ENCODE measurements around the gene CHD5. TPM values are rescaled to one million over a fixed set of nuclear protein-coding genes. Genes with fewer than 3 reads are reported as not detected.

CHD5 gene
- total and polyA plus RNA-seq, 2 of the 13 experiments (the other 11 are each of a cell fraction or from before 2014, with no cell fraction given) = 0.02 to 0.21 TPM

DNA sequence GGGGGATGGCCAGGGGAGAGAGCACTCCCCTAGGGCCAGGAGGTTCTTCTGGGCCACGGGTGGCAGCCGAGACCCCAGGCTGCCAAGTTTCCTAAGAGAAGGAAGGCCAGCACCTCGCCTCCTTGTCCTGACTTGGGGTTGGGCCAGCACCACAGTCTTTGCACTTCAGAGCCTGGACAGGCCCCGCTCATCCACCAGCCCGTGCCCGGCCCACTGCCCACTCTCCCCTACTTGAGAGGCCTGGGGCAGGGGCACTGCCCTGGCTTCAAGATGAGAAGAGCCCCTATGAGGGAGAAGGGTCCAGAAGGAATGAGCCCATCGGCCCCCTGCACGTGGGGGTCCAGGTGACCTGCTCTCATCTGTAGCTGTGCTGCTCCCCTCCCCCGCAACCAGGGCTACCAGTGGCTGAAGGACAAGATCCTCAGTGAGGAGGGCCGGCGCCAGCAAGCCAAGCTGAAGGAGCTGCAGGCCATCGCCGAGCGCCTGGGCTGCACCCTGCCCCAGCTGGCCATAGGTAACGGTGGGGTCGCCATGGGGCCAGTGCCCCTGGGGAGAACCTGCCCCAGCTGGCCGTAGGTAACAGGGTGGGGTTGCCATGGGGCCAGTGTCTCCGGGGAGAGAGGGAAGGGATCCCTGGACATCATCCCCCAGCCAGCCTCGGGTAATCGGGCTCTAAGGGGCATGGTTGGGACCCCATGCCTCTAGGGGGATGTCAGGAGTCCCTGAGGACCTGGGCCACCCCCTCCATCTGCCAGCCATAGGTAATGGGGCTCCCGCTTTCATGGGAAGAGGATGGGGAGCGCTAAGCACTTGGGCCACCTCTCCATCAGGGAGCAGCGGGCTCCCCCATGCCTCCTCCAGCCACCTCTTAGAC is 83.6 kb downstream of the CHD5 start:
- no peaks in the 10 kb centered on the region for H3K4me1 ChIP-seq (ENCODE audit: insufficient read depth, low read length)
- no peak overlapping the region for H3K4me2 ChIP-seq (ENCODE audit: low read depth, low read length)
- H3K36me3 ChIP-seq (replicated peaks in 1 of 2; ENCODE audit: control insufficient read depth in 1 of 2, insufficient read depth in 2 of 2, low read length in 2 of 2) = no peaks in the 10 kb centered on the region
- no peak overlapping the region for H2AFZ ChIP-seq (ENCODE audit: low read length)
- H3K79me2 ChIP-seq (ENCODE audit: insufficient read depth, low read length) = no peaks in the 10 kb centered on the region
- H3K9me3 ChIP-seq (ENCODE audit: low read length) = no peaks in the 10 kb centered on the region
- H3K4me3 ChIP-seq (replicated peaks in 1 of 3; ENCODE audit: insufficient read depth in 1 of 3, low read depth in 2 of 3, low read length in 3 of 3) = no peak overlapping the region
- DNase-seq (ENCODE audit: low spot score) = no peak
- H3K9ac ChIP-seq (ENCODE audit: insufficient read depth, low read depth, low read length) = no peak overlapping the region
- peaks cover 2 to 13% of the 10 kb centered on the region in 2 experiments; a peak in 3 of 5 replicates for H3K27me3 ChIP-seq (ENCODE audit: control insufficient read depth in 1 of 2, insufficient read depth in 2 of 2, low read length in 2 of 2)
- WGBS (ENCODE audit: low lambda C conversion rate) = 83% methylated on average over 13 of the region's 23 CpGs
- FAIRE-seq = no peak
- BruUV-seq (replicated peaks) = no TSS peak
- POLR2A ChIA-PET = no interaction called here
- TF ChIP-seq MXD4 (CRISPR knock-in tag; IDR thresholded peaks at IDR 0.05) (no peak), FOXA1 (IDR thresholded peaks at IDR 0.05) (no peak), FOXA1 (CRISPR knock-in tag; IDR thresholded peaks at IDR 0.05) (no peak)
- CTCF ChIA-PET (ENCODE audit: low intra/inter-chr PET ratio, low total read pairs) = no interaction called here
- intact Hi-C loops (cut with micrococcal nuclease; ENCODE audit: unreplicated experiment) = no loop called here
- no peaks in the 10 kb centered on the region for H4K20me1 ChIP-seq (ENCODE audit: insufficient read depth, low read length)
- no peak for ATAC-seq
- in situ Hi-C loops (cut with HindIII; ENCODE audit: extremely low pct_ligation_motif_present, low pct_unique_long_range_greater_than_20kb) = no loop called here
- H3K27ac ChIP-seq (ENCODE audit: extremely low read length, insufficient read depth, low read length) = no peak overlapping the region

DNA sequence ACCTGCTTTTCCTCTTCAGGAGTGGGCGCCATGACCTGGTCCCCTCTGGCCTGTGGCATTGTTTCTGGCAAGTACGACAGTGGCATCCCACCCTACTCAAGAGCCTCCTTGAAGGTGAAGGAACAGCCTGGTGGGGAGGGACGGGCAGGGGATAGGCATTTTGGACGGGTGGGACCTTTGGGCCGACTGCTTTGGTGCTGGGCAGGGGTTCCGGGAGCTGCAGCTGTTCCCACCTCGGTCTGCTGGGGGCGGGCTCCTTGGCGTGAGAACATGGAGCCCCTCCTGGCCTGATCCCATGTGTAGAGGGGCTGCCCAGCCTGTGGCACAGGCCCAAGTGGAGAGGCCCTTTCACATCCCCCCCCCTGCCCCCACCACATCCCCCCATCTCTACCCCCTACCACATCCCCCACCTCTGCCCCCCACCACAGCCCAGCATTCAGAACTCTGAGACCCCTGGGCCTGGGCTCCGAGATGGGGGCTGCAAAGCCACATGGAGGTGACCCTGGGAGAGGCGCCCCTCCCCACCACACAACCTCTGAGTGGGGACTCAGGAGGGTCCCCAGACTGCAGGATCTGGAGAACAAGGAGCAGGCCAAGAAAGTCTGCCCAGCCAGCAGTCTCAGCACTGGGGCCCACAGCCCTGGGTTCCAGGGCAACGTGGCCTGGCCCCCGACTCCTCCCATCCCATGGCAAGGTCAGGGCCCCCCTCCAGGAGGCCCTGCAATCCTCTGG is 84.4 kb downstream of the CHD5 start:
- WGBS (ENCODE audit: low lambda C conversion rate) = 83% methylated on average over 2 of the region's 13 CpGs
- Histone ChIP-seq H3K4me1 (ENCODE audit: insufficient read depth, low read length) (no peaks in the 10 kb centered on the region), H3K79me2 (ENCODE audit: insufficient read depth, low read length) (no peaks in the 10 kb centered on the region), H3K4me2 (ENCODE audit: low read depth, low read length) (no peak overlapping the region), H3K9me3 (ENCODE audit: low read length) (no peaks in the 10 kb centered on the region), H3K36me3 (replicated peaks in 1 of 2; ENCODE audit: control insufficient read depth in 1 of 2, insufficient read depth in 2 of 2, low read length in 2 of 2) (no peaks in the 10 kb centered on the region), H3K27me3 (ENCODE audit: control insufficient read depth in 1 of 2, insufficient read depth in 2 of 2, low read length in 2 of 2) (peaks cover 0 to 6% of the 10 kb centered on the region in 2 experiments; a peak in 1 of 5 replicates), H2AFZ (ENCODE audit: low read length) (no peak overlapping the region), H4K20me1 (ENCODE audit: insufficient read depth, low read length) (no peaks in the 10 kb centered on the region), H3K9ac (ENCODE audit: insufficient read depth, low read depth, low read length) (no peak overlapping the region), H3K4me3 (replicated peaks in 1 of 3; ENCODE audit: insufficient read depth in 1 of 3, low read depth in 2 of 3, low read length in 3 of 3) (no peak overlapping the region), H3K27ac (ENCODE audit: extremely low read length, insufficient read depth, low read length) (no peak overlapping the region)
- ChIA-PET CTCF (ENCODE audit: low intra/inter-chr PET ratio, low total read pairs) (no interaction called here), POLR2A (no interaction called here)
- in situ Hi-C loops (cut with HindIII; ENCODE audit: extremely low pct_ligation_motif_present, low pct_unique_long_range_greater_than_20kb) (no loop called here), intact Hi-C loops (cut with micrococcal nuclease; ENCODE audit: unreplicated experiment) (no loop called here)
- no peak for DNase-seq (ENCODE audit: low spot score)
- ATAC-seq = no peak
- FAIRE-seq = no peak
- BruUV-seq (replicated peaks) = no TSS peak
- TF ChIP-seq, protein P1, sequence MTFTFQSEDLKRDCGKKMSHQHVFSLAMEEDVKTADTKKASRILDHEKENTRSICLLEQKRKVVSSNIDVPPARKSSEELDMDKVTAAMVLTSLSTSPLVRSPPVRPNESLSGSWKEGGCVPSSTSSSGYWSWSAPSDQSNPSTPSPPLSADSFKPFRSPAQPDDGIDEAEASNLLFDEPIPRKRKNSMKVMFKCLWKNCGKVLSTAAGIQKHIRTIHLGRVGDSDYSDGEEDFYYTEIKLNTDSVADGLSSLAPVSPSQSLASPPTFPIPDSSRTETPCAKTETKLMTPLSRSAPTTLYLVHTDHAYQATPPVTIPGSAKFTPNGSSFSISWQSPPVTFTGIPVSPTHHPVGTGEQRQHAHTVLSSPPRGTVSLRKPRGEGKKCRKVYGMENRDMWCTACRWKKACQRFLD (CRISPR knock-in tag; IDR thresholded peaks at IDR 0.05; ENCODE audit: borderline replicate concordance) = no peak
- TF ChIP-seq SP1 (IDR thresholded peaks at IDR 0.05) = no peak
- no peak for TF ChIP-seq SP1 (CRISPR knock-in tag; IDR thresholded peaks at IDR 0.05)
- TF ChIP-seq, protein P2, sequence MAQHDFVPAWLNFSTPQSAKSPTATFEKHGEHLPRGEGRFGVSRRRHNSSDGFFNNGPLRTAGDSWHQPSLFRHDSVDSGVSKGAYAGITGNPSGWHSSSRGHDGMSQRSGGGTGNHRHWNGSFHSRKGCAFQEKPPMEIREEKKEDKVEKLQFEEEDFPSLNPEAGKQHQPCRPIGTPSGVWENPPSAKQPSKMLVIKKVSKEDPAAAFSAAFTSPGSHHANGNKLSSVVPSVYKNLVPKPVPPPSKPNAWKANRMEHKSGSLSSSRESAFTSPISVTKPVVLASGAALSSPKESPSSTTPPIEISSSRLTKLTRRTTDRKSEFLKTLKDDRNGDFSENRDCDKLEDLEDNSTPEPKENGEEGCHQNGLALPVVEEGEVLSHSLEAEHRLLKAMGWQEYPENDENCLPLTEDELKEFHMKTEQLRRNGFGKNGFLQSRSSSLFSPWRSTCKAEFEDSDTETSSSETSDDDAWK (CRISPR knock-in tag; IDR thresholded peaks at IDR 0.05) = no peak
- TF ChIP-seq, protein P3, sequence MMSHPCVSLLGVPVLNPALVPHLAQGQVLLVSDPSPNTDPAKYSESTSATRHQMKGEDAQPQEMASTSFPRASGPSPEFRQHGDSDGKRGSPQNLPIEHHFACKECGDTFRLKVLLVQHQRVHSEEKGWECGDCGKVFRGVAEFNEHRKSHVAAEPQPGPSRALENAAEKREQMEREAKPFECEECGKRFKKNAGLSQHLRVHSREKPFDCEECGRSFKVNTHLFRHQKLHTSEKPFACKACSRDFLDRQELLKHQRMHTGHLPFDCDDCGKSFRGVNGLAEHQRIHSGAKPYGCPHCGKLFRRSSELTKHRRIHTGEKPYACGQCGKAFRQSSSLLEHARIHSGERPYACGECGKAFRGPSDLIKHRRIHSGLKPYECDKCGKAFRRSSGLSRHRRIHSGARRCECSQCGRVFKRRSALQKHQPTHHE (CRISPR knock-in tag; IDR thresholded peaks at IDR 0.05; ENCODE audit: borderline replicate concordance) = no peak
- no peak for TF ChIP-seq NCOA2 (CRISPR knock-in tag; IDR thresholded peaks at IDR 0.05)
- TF ChIP-seq ZBTB7B (CRISPR knock-in tag; IDR thresholded peaks at IDR 0.05) = no peak
- TF ChIP-seq ZNF337 (CRISPR knock-in tag; IDR thresholded peaks at IDR 0.05; ENCODE audit: borderline replicate concordance, low read depth) = no peak

Measured in HepG2 (cell line).